Ovary (tissue), 3 donors: Measurements from ENCODE around the gene PDE3A.

Source experiments
- POLR2A ChIP-seq: fragments of 450-650 bp; IDR thresholded peaks from one replicate; pipeline ENCODE4 v1.6.1; 2017; ENCODE audit warnings: antibody characterized with exemption, mild to moderate bottlenecking, moderate library complexity
- TF ChIP-seq, protein P1 (sequence below), 3 donors: fragments of 450-650 bp in 2 of 3; fragments of 200-600 bp in 1 of 3; IDR thresholded peaks; one replicate each; pipeline versions ENCODE4 v1.5.1 to v1.8.0; 2016 to 2022; ENCODE audit warnings: antibody characterized with exemption in 3 of 3, mild to moderate bottlenecking in 1 of 3
- donor health status: DM: no; HTN: no; CAD: no.

DNA sequence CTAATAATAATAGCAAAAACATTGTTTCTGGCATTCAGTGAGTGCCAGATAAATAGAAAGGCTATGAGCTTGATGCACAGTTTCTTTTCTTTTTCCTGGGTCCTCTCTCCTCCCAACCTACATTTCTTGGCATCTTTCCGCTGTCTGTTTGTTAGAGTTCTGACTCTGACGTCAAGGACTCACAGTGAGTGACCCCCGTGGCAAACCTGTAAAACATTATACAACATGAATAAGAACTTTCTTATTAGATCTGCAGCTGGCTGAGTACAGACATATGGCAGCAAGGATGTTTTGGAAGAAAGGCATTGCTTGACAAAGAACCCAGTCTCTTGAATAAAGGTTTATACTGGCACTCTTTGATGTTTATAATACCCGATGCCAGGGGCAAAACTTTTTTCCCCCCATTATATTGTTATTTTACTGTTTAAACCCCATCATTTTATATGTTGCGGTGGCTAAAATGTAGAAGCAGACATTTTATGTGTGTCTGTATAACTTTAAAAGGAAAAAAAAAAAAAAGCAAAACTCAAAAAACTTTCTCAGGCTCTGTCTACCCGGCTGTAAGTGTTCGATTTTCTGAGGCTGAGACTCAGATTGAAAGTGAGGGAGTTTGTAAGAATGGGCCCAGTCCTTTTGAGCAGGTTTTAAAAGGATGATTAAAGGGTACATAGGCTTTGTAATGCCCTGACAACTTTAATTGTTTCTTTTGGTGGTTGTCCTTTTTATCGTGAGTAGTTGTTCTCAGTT, 159.3 kb downstream of the PDE3A start:
- no peak for TF ChIP-seq POLR2A
- TF ChIP-seq, protein P1, sequence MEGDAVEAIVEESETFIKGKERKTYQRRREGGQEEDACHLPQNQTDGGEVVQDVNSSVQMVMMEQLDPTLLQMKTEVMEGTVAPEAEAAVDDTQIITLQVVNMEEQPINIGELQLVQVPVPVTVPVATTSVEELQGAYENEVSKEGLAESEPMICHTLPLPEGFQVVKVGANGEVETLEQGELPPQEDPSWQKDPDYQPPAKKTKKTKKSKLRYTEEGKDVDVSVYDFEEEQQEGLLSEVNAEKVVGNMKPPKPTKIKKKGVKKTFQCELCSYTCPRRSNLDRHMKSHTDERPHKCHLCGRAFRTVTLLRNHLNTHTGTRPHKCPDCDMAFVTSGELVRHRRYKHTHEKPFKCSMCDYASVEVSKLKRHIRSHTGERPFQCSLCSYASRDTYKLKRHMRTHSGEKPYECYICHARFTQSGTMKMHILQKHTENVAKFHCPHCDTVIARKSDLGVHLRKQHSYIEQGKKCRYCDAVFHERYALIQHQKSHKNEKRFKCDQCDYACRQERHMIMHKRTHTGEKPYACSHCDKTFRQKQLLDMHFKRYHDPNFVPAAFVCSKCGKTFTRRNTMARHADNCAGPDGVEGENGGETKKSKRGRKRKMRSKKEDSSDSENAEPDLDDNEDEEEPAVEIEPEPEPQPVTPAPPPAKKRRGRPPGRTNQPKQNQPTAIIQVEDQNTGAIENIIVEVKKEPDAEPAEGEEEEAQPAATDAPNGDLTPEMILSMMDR (IDR thresholded peaks at IDR 0.05) = no peak
